ENCODE data around the gene FAM120AOS. TPM values are rescaled to one million over a fixed set of nuclear protein-coding genes. Genes with fewer than 3 reads are reported as not detected.

FAM120AOS gene
- total RNA-seq, 1 donor from 2014 or later, result 47.1 TPM

- Histone ChIP-seq H3K36me3 (ENCODE audit: control insufficient read depth, insufficient read depth, low read length) (peaks cover 17% of the 10 kb centered on the region), H3K4me3 (ENCODE audit: low read depth, low read length) (no peak overlapping the region), H3K27me3 (ENCODE audit: control insufficient read depth, insufficient read depth, low read length) (no peaks in the 10 kb centered on the region)
- TF ChIP-seq, protein P1, sequence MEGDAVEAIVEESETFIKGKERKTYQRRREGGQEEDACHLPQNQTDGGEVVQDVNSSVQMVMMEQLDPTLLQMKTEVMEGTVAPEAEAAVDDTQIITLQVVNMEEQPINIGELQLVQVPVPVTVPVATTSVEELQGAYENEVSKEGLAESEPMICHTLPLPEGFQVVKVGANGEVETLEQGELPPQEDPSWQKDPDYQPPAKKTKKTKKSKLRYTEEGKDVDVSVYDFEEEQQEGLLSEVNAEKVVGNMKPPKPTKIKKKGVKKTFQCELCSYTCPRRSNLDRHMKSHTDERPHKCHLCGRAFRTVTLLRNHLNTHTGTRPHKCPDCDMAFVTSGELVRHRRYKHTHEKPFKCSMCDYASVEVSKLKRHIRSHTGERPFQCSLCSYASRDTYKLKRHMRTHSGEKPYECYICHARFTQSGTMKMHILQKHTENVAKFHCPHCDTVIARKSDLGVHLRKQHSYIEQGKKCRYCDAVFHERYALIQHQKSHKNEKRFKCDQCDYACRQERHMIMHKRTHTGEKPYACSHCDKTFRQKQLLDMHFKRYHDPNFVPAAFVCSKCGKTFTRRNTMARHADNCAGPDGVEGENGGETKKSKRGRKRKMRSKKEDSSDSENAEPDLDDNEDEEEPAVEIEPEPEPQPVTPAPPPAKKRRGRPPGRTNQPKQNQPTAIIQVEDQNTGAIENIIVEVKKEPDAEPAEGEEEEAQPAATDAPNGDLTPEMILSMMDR (IDR thresholded peaks at IDR 0.05; ENCODE audit: insufficient read depth, low read length, severe bottlenecking), result no peak
- DNase-seq (ENCODE audit: low read depth) (no peak), FAIRE-seq (no peak)
These were observed 27.4 kb upstream of the FAM120AOS start for GRCh38 chr9:93480728-93481324.

DNA sequence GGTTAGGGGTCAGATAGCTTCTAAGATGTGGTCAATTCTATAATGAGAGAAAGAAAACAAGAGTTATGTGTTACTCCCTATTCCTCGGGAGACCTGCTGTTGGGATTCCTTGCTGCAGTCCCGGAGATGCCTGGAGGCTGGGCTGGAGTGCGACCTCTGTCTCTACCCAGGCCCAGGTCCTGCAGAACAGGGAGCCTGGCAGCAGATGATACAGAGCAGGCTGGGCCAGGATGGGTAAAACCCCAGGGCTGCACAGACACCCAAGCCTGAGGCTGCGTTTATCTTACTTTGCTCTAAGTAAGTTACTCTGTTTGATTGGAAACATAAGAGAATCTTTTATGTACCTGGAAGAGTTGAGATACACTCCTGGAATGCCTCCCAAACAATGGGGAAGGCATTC, 26.9 kb upstream of the FAM120AOS start:
- peaks cover 15% of the 10 kb centered on the region for H3K36me3 ChIP-seq (ENCODE audit: control insufficient read depth, insufficient read depth, low read length)
- FAIRE-seq (no peak), DNase-seq (ENCODE audit: low read depth) (no peak)
- TF ChIP-seq, protein P1 (IDR thresholded peaks at IDR 0.05; ENCODE audit: insufficient read depth, low read length, severe bottlenecking), result no peak
- no peaks in the 10 kb centered on the region for H3K27me3 ChIP-seq (ENCODE audit: control insufficient read depth, insufficient read depth, low read length)
- no peak overlapping the region for H3K4me3 ChIP-seq (ENCODE audit: low read depth, low read length)

- no peak for FAIRE-seq
- TF ChIP-seq, protein P1 (IDR thresholded peaks at IDR 0.05; ENCODE audit: insufficient read depth, low read length, severe bottlenecking), result no peak
These were observed 26.3 kb upstream of the FAM120AOS start for GRCh38 chr9:93479726-93480125.

DNA sequence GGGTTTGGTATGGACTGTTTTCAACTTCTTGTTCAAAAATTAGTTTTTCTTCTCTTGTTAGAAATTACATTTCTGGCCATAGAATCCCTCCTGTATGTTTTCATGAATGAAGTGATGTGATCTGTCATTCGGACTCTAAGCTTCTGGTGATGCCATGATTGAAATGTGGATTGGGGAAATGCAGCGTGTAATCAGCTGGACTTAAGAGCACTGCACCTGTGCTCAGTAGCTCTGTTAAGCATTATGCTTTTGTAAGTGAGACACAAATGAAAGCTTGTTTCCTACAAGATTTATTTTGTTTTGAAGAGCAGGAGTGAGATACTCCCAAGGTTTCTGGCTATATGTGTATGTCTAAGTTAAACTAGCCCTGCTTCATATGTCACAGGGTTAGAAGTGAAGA, 24.0 kb upstream of the FAM120AOS start:
- no peak for DNase-seq (ENCODE audit: low read depth)
- no peak for FAIRE-seq
- TF ChIP-seq, protein P1 (IDR thresholded peaks at IDR 0.05; ENCODE audit: insufficient read depth, low read length, severe bottlenecking), result no peak
- Histone ChIP-seq H3K36me3 (ENCODE audit: control insufficient read depth, insufficient read depth, low read length) (peaks cover 9% of the 10 kb centered on the region), H3K27me3 (ENCODE audit: control insufficient read depth, insufficient read depth, low read length) (no peaks in the 10 kb centered on the region), H3K4me3 (ENCODE audit: low read depth, low read length) (no peak overlapping the region)

More at GRCh38 chr9:93479726-93480125, 26.3 kb upstream of the FAM120AOS start:
- DNase-seq (ENCODE audit: low read depth), result no peak
- Histone ChIP-seq H3K4me3 (ENCODE audit: low read depth, low read length) (no peak overlapping the region), H3K36me3 (ENCODE audit: control insufficient read depth, insufficient read depth, low read length) (peaks cover 15% of the 10 kb centered on the region), H3K27me3 (ENCODE audit: control insufficient read depth, insufficient read depth, low read length) (no peaks in the 10 kb centered on the region)

DNA sequence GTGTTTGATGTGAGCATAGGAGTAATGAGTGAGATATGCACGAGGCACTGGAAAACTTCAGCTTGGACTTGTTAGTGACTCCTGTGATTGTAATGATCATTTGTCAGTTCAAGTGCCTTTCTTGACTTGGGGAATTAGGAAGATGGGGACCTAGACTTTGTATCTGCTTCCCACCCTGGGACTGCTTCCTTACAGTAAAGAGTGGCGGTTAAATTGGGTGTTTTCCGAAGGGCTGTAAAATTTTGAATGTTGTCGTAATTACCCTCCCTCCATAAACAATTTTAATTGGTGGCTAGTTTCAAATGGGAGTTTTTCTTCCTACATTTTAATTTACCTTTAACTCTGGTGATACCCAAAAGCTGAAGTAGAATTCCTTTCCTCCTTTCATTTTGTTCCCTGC, 23.5 kb upstream of the FAM120AOS start:
- Histone ChIP-seq H3K27me3 (ENCODE audit: control insufficient read depth, insufficient read depth, low read length) (no peaks in the 10 kb centered on the region), H3K4me3 (ENCODE audit: low read depth, low read length) (no peak overlapping the region), H3K36me3 (ENCODE audit: control insufficient read depth, insufficient read depth, low read length) (peaks cover 9% of the 10 kb centered on the region)
- no peak for DNase-seq (ENCODE audit: low read depth)
- TF ChIP-seq, protein P1 (IDR thresholded peaks at IDR 0.05; ENCODE audit: insufficient read depth, low read length, severe bottlenecking), result no peak
- FAIRE-seq, result no peak

DNA sequence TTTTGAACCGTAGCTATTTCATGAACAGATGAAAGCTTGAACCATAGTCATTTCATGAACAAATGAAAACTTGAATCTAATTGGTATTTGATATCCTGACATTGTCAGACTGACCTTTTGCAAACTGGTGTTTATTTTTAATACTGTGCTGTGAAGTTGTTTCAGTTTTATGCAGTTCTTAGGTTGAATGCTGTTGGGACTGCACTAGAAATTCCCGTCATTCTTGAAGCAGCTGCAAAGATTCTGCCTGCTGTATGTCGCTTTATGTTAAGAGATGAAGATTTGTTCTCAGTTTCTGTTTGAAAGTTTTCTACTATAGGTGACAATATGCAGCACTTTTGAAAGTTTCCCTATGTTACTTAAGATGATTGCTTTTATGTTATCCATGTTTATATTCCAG, 22.5 kb upstream of the FAM120AOS start:
- Histone ChIP-seq H3K4me3 (ENCODE audit: low read depth, low read length) (no peak overlapping the region), H3K36me3 (ENCODE audit: control insufficient read depth, insufficient read depth, low read length) (peaks cover 8% of the 10 kb centered on the region), H3K27me3 (ENCODE audit: control insufficient read depth, insufficient read depth, low read length) (no peaks in the 10 kb centered on the region)
- FAIRE-seq (no peak), DNase-seq (ENCODE audit: low read depth) (no peak)
- TF ChIP-seq, protein P1 (IDR thresholded peaks at IDR 0.05; ENCODE audit: insufficient read depth, low read length, severe bottlenecking), result no peak
